WTC11 (cell line): ENCODE measurements around the gene COL2A1. TPM values are rescaled to one million over a fixed set of nuclear protein-coding genes. Genes with fewer than 3 reads are reported as not detected.

Source experiments
- ATAC-seq: fragments of 200-7000 bp; cut with Tn5 transposase; 2 replicates; pipeline ENCODE4 v1.10.0; 2021; ENCODE audit warnings: mild to moderate bottlenecking, moderate library complexity
- CTCF ChIA-PET: fragments of 300-600 bp; sonication (Branson Sonifier 250); formaldehyde crosslinking; loops from one replicate; lab custom pipeline; 2021; ENCODE audit warnings: antibody characterized with exemption; lab: Charles Lee
- POLR2A ChIA-PET: fragments of 350-600 bp; sonication (Branson Sonifier 250); formaldehyde crosslinking; loops from one replicate; lab custom pipeline; 2021; ENCODE audit warnings: antibody characterized with exemption; lab: Charles Lee
- DNase-seq: peaks from one replicate; pipeline ENCODE4 v3.0.0; 2021; ENCODE audit warnings: low spot score
- H3K27ac Mint-ChIP-seq: 2 replicates; pipeline ENCODE4 v1.8.0; 2021; ENCODE audit warnings: mixed read lengths
- H3K27me3 Mint-ChIP-seq: 2 replicates; pipeline ENCODE4 v1.8.0; 2021; ENCODE audit warnings: low read depth, mild to moderate bottlenecking, moderate library complexity, mixed read lengths
- H3K36me3 Mint-ChIP-seq: 2 replicates; pipeline ENCODE4 v1.8.0; 2021; ENCODE audit warnings: mixed read lengths
- H3K4me1 Mint-ChIP-seq: 2 replicates; pipeline ENCODE4 v1.8.0; 2022; ENCODE audit warnings: mixed read lengths
- H3K4me3 Mint-ChIP-seq: 2 replicates; pipeline ENCODE4 v1.8.0; 2021; ENCODE audit warnings: mild to moderate bottlenecking, moderate library complexity, mixed read lengths
- H3K9me3 Mint-ChIP-seq: 2 replicates; pipeline ENCODE4 v1.8.0; 2021; ENCODE audit warnings: mixed read lengths
- CBFB ChIP-seq: sonication (generic); formaldehyde crosslinking; IDR thresholded peaks from 2 replicates; pipeline ENCODE4 v1.8.1; 2022; ENCODE audit warnings: mild to moderate bottlenecking, low read depth, missing genetic modification reagents
- CREM ChIP-seq: sonication (generic); formaldehyde crosslinking; IDR thresholded peaks from 2 replicates; pipeline ENCODE4 v1.8.1; 2022; ENCODE audit warnings: mild to moderate bottlenecking, missing genetic modification reagents, moderate library complexity
- EMX1 ChIP-seq: fragments of 250-450 bp; sonication (Bioruptor Pico); IDR thresholded peaks from 2 replicates; pipeline ENCODE4 v1.8.0; 2021; ENCODE audit warnings: mild to moderate bottlenecking
- MAX ChIP-seq: sonication (generic); formaldehyde crosslinking; IDR thresholded peaks from 2 replicates; pipeline ENCODE4 v1.8.0; 2022; ENCODE audit warnings: mild to moderate bottlenecking, missing genetic modification reagents
- NFATC4 ChIP-seq: fragments of 250-450 bp; sonication (Bioruptor Pico); IDR thresholded peaks from 2 replicates; pipeline ENCODE4 v1.9.0; 2021; ENCODE audit warnings: mild to moderate bottlenecking
- PRRX2 ChIP-seq: fragments of 250-450 bp; sonication (Bioruptor Pico); IDR thresholded peaks from 2 replicates; pipeline ENCODE4 v1.8.0; 2021; ENCODE audit warnings: mild to moderate bottlenecking
- RORB ChIP-seq: fragments of 250-450 bp; sonication (Bioruptor Pico); IDR thresholded peaks from 2 replicates; pipeline ENCODE4 v1.9.0; 2021; ENCODE audit warnings: mild to moderate bottlenecking
- SOX15 ChIP-seq: fragments of 250-450 bp; sonication (Bioruptor Pico); IDR thresholded peaks from 2 replicates; pipeline ENCODE4 v1.9.0; 2021; ENCODE audit warnings: mild to moderate bottlenecking
- TEAD1 ChIP-seq: sonication (generic); formaldehyde crosslinking; IDR thresholded peaks from 2 replicates; pipeline ENCODE4 v1.8.0; 2022; ENCODE audit warnings: mild to moderate bottlenecking, missing genetic modification reagents
- TEAD4 ChIP-seq: sonication (generic); formaldehyde crosslinking; IDR thresholded peaks from 2 replicates; pipeline ENCODE4 v1.8.0; 2022; ENCODE audit warnings: mild to moderate bottlenecking, missing genetic modification reagents
- ZNF425 ChIP-seq: fragments of 250-450 bp; sonication (Bioruptor Pico); conservative IDR thresholded peaks from 2 replicates; pipeline ENCODE4 v1.9.0; 2021; ENCODE audit warnings: mild to moderate bottlenecking
- ZNF671 ChIP-seq: fragments of 250-450 bp; sonication (Bioruptor Pico); IDR thresholded peaks from 2 replicates; pipeline ENCODE4 v1.8.0; 2021; ENCODE audit warnings: mild to moderate bottlenecking
- total RNA-seq: library from RNA; stranded (reverse); gene quantifications from 3 replicates; pipeline ENCODE4 v1.2.3, GENCODE V29; 2021
- TF ChIP-seq, protein P1 (sequence below): sonication (generic); formaldehyde crosslinking; IDR thresholded peaks from 2 replicates; pipeline ENCODE4 v1.8.1; 2022; ENCODE audit warnings: low read depth, mild to moderate bottlenecking, moderate library complexity, missing genetic modification reagents, borderline replicate concordance
- TF ChIP-seq, protein P2 (sequence below): fragments of 250-450 bp; sonication (Bioruptor Pico); IDR thresholded peaks from 2 replicates; pipeline ENCODE4 v1.9.0; 2021; ENCODE audit warnings: moderate library complexity, mild to moderate bottlenecking, inconsistent platforms, borderline replicate concordance
- TF ChIP-seq, protein P3 (sequence below): fragments of 250-450 bp; sonication (Bioruptor Pico); IDR thresholded peaks from 2 replicates; pipeline ENCODE4 v1.8.0; 2021; ENCODE audit warnings: mild to moderate bottlenecking
- TF ChIP-seq, protein P4 (sequence below): sonication (generic); formaldehyde crosslinking; IDR thresholded peaks from 2 replicates; pipeline ENCODE4 v1.8.1; 2023; ENCODE audit warnings: mild to moderate bottlenecking, moderate library complexity, missing genetic modification reagents
- TF ChIP-seq, protein P5 (sequence below): sonication (generic); formaldehyde crosslinking; IDR thresholded peaks from 2 replicates; pipeline ENCODE4 v1.8.1; 2023; ENCODE audit warnings: mild to moderate bottlenecking, missing genetic modification reagents, moderate library complexity
- TF ChIP-seq, protein P6 (sequence below): sonication (generic); formaldehyde crosslinking; IDR thresholded peaks from 2 replicates; pipeline ENCODE4 v1.8.1; 2023; ENCODE audit warnings: mild to moderate bottlenecking, missing genetic modification reagents

COL2A1 gene
- total RNA-seq, 1 experiment from 2014 or later = 20.9 TPM

- TF ChIP-seq, protein P1, sequence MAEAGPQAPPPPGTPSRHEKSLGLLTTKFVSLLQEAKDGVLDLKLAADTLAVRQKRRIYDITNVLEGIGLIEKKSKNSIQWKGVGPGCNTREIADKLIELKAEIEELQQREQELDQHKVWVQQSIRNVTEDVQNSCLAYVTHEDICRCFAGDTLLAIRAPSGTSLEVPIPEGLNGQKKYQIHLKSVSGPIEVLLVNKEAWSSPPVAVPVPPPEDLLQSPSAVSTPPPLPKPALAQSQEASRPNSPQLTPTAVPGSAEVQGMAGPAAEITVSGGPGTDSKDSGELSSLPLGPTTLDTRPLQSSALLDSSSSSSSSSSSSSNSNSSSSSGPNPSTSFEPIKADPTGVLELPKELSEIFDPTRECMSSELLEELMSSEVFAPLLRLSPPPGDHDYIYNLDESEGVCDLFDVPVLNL = no peak
- no peak for TF ChIP-seq SOX15 (CRISPR knock-in tag)
- TF ChIP-seq ZNF425 (CRISPR knock-in tag) = no peak
- TF ChIP-seq, protein P2, sequence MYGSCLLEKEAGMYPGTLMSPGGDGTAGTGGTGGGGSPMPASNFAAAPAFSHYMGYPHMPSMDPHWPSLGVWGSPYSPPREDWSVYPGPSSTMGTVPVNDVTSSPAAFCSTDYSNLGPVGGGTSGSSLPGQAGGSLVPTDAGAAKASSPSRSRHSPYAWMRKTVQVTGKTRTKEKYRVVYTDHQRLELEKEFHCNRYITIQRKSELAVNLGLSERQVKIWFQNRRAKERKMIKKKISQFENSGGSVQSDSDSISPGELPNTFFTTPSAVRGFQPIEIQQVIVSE (CRISPR knock-in tag) = no peak
Measured at GRCh38 chr12:47977772-47978597, 26.3 kb downstream of the COL2A1 start (continued).

GRCh38 chr12:47977046-47977771 lies 27.1 kb downstream of the COL2A1 start:
- Mint-ChIP-seq H3K36me3 (no peaks in the 10 kb centered on the region), H3K4me3 (no peak overlapping the region), H3K4me1 (no peaks in the 10 kb centered on the region), H3K27ac (no peak overlapping the region), H3K9me3 (no peaks in the 10 kb centered on the region)
- DNase-seq = no peak
- CTCF ChIA-PET = interaction anchor here (1.2 kb wide), 1 partner anchor 35 kb away, joined by 4 read pairs; no protein-coding TSS in a partner anchor
- TF ChIP-seq MAX (CRISPR knock-in tag) = no peak
- TF ChIP-seq, all 79 proteins: peak for 0
- POLR2A ChIA-PET = no interaction called here
- H3K27me3 Mint-ChIP-seq = peaks cover 2% of the 10 kb centered on the region; the same call in 1 of the 2 replicates
- ATAC-seq = no peak

DNA sequence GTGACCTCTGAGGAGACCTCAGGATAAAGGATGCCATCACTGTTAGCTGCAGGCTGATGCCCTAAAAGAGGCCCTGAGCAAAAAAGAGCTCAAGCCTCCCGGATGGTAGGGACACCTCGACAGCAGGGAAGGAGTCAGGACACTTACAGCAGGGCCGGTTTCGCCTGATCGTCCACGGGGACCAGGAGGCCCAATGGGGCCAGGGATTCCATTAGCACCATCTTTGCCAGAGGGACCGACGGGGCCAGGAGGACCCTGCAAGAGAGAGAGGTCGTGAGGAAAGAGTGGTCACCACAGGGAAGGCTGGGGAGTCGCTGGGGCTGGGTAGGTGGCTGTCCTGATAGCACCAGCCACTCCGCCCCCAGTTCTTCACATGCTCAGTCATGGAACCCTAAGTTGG lies 28.5 kb downstream of the COL2A1 start:
- CTCF ChIA-PET = interaction anchor here (0.6 to 0.7 kb wide), 2 partner anchors 12 to 82 kb away, joined by 4 read pairs; partner anchors contain the start of gene TMEM106C
- ATAC-seq (no peak), DNase-seq (no peak)
- Mint-ChIP-seq H3K27me3 (peaks cover 4% of the 10 kb centered on the region; the same call in 1 of the 2 replicates), H3K27ac (no peak overlapping the region), H3K9me3 (no peaks in the 10 kb centered on the region), H3K4me3 (no peak overlapping the region), H3K36me3 (no peaks in the 10 kb centered on the region), H3K4me1 (no peaks in the 10 kb centered on the region)
- POLR2A ChIA-PET = no interaction called here
- no peak for TF ChIP-seq TEAD4 (CRISPR knock-in tag)
- TF ChIP-seq, protein P3, sequence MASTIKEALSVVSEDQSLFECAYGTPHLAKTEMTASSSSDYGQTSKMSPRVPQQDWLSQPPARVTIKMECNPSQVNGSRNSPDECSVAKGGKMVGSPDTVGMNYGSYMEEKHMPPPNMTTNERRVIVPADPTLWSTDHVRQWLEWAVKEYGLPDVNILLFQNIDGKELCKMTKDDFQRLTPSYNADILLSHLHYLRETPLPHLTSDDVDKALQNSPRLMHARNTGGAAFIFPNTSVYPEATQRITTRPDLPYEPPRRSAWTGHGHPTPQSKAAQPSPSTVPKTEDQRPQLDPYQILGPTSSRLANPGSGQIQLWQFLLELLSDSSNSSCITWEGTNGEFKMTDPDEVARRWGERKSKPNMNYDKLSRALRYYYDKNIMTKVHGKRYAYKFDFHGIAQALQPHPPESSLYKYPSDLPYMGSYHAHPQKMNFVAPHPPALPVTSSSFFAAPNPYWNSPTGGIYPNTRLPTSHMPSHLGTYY (CRISPR knock-in tag) = no peak
- TF ChIP-seq TEAD1 (CRISPR knock-in tag) = no peak
- no peak for TF ChIP-seq ZNF671 (CRISPR knock-in tag)
- TF ChIP-seq, protein P4, sequence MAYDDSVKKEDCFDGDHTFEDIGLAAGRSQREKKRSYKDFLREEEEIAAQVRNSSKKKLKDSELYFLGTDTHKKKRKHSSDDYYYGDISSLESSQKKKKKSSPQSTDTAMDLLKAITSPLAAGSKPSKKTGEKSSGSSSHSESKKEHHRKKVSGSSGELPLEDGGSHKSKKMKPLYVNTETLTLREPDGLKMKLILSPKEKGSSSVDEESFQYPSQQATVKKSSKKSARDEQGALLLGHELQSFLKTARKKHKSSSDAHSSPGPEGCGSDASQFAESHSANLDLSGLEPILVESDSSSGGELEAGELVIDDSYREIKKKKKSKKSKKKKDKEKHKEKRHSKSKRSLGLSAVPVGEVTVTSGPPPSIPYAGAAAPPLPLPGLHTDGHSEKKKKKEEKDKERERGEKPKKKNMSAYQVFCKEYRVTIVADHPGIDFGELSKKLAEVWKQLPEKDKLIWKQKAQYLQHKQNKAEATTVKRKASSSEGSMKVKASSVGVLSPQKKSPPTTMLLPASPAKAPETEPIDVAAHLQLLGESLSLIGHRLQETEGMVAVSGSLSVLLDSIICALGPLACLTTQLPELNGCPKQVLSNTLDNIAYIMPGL = no peak
- no peak for TF ChIP-seq CBFB (CRISPR knock-in tag)
- TF ChIP-seq SOX15 (CRISPR knock-in tag) = no peak
- TF ChIP-seq, protein P5, sequence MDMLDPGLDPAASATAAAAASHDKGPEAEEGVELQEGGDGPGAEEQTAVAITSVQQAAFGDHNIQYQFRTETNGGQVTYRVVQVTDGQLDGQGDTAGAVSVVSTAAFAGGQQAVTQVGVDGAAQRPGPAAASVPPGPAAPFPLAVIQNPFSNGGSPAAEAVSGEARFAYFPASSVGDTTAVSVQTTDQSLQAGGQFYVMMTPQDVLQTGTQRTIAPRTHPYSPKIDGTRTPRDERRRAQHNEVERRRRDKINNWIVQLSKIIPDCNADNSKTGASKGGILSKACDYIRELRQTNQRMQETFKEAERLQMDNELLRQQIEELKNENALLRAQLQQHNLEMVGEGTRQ (CRISPR knock-in tag) = no peak
- no peak for TF ChIP-seq PRRX2
- TF ChIP-seq, protein P6, sequence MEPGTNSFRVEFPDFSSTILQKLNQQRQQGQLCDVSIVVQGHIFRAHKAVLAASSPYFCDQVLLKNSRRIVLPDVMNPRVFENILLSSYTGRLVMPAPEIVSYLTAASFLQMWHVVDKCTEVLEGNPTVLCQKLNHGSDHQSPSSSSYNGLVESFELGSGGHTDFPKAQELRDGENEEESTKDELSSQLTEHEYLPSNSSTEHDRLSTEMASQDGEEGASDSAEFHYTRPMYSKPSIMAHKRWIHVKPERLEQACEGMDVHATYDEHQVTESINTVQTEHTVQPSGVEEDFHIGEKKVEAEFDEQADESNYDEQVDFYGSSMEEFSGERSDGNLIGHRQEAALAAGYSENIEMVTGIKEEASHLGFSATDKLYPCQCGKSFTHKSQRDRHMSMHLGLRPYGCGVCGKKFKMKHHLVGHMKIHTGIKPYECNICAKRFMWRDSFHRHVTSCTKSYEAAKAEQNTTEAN = no peak
- TF ChIP-seq NFATC4 (CRISPR knock-in tag) = no peak
- no peak for TF ChIP-seq EMX1 (CRISPR knock-in tag)
- no peak for TF ChIP-seq CREM (CRISPR knock-in tag)
- TF ChIP-seq, protein P1 = no peak
- TF ChIP-seq RORB (CRISPR knock-in tag) = no peak
